Neural cell (in vitro differentiated cells): Measurements from ENCODE around the gene GOLGA2.

ENCODE experiments used
- EP300 ChIP-seq: fragments of 450-650 bp; conservative IDR thresholded peaks from 2 replicates; pipeline ENCODE4 v1.6.1; 2014; ENCODE audit warnings: antibody characterized with exemption, mild to moderate bottlenecking, moderate library complexity; ENCODE audit not compliant: poor library complexity, severe bottlenecking
- EZH2 ChIP-seq: fragments of 200-600, 300-800 bp; shearing (Covaris generic), sonication (generic); IDR thresholded peaks from 2 replicates; pipeline ENCODE4 v1.6.1; 2014; ENCODE audit warnings: antibody characterized with exemption, low read length, borderline replicate concordance, mild to moderate bottlenecking; ENCODE audit not compliant: insufficient read depth, poor library complexity, severe bottlenecking
- MXI1 ChIP-seq: fragments of 450-650 bp; conservative IDR thresholded peaks from 2 replicates; pipeline ENCODE4 v1.6.1; 2014; ENCODE audit warnings: antibody characterized with exemption, mild to moderate bottlenecking; ENCODE audit not compliant: poor library complexity, severe bottlenecking
- POLR2AphosphoS5 ChIP-seq: IDR thresholded peaks from 2 replicates; pipeline ENCODE4 v1.6.1; 2012
- TF ChIP-seq, protein P1 (sequence below): fragments of 450-650 bp; IDR thresholded peaks from 2 replicates; pipeline ENCODE4 v1.5.1; 2014; ENCODE audit warnings: antibody characterized with exemption, mild to moderate bottlenecking, moderate library complexity; ENCODE audit not compliant: poor library complexity, severe bottlenecking

DNA sequence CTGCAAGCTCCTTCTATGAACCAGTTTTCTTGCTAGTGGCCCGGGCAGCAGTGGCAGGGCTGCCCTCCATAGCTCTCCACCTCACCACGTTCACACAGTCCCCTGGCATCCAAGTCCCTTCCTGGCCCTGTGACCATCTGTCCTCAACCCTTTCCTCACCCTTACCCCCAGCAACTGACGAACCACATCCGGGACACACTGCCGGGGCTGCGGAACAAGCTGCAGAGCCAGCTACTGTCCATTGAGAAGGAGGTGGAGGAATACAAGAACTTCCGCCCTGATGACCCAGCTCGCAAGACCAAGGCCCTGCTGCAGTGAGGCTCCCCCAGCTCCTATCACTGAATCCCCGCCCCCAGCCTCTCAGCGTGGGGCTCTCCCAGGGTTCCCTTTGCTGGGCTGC is 53.8 kb downstream of the GOLGA2 start:
- no peak for TF ChIP-seq POLR2AphosphoS5
- TF ChIP-seq, protein P1, sequence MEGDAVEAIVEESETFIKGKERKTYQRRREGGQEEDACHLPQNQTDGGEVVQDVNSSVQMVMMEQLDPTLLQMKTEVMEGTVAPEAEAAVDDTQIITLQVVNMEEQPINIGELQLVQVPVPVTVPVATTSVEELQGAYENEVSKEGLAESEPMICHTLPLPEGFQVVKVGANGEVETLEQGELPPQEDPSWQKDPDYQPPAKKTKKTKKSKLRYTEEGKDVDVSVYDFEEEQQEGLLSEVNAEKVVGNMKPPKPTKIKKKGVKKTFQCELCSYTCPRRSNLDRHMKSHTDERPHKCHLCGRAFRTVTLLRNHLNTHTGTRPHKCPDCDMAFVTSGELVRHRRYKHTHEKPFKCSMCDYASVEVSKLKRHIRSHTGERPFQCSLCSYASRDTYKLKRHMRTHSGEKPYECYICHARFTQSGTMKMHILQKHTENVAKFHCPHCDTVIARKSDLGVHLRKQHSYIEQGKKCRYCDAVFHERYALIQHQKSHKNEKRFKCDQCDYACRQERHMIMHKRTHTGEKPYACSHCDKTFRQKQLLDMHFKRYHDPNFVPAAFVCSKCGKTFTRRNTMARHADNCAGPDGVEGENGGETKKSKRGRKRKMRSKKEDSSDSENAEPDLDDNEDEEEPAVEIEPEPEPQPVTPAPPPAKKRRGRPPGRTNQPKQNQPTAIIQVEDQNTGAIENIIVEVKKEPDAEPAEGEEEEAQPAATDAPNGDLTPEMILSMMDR, result no peak
- TF ChIP-seq EZH2, result no peak
- TF ChIP-seq MXI1, result no peak
- TF ChIP-seq EP300, result no peak
